Thoracic aorta (tissue), 2 donors: ENCODE results near the gene MYH2. TPM values are rescaled to one million over a fixed set of nuclear protein-coding genes. Genes with fewer than 3 reads are reported as not detected.

ENCODE experiments used
- ATAC-seq: fragments of 150-250 bp; one replicate; pipeline ENCODE4 v1.8.0; 2017; ENCODE audit warnings: low read depth; ENCODE audit not compliant: insufficient number of reproducible peaks, low FRiP score
- DNase-seq: peaks from one replicate; pipeline ENCODE4 v3.0.0-alpha.2; 2020; ENCODE audit warnings: low spot score
- H3K27ac ChIP-seq, 2 donors: fragments of 200-600 bp; sonication (generic); 1 replicate in 1 of 2; 2 replicates in 1 of 2; pipeline ENCODE4 v1.5.1; 2016; ENCODE audit warnings: mild to moderate bottlenecking in 2 of 2, moderate library complexity in 2 of 2
- H3K27me3 ChIP-seq: fragments of 200-600 bp; sonication (generic); replicated peaks from 2 replicates; pipeline ENCODE4 v1.6.0; 2016; ENCODE audit warnings: mild to moderate bottlenecking; ENCODE audit not compliant: insufficient read depth
- H3K36me3 ChIP-seq: fragments of 200-600 bp; sonication (generic); one replicate; pipeline ENCODE4 v1.5.1; 2016
- H3K4me1 ChIP-seq, 2 donors: fragments of 200-600 bp; sonication (generic); 1 replicate in 1 of 2; 2 replicates in 1 of 2; pipeline versions ENCODE4 v1.5.1 to v1.6.0; 2016; ENCODE audit warnings: low read depth in 2 of 2, mild to moderate bottlenecking in 1 of 2; ENCODE audit not compliant: control insufficient read depth in 1 of 2
- H3K4me3 ChIP-seq: fragments of 200-600 bp; sonication (generic); 2 replicates; pipeline ENCODE4 v1.5.1; 2016; ENCODE audit warnings: mild to moderate bottlenecking
- H3K9me3 ChIP-seq: fragments of 200-600 bp; sonication (generic); 2 replicates; pipeline ENCODE4 v1.5.1; 2016
- CTCF ChIP-seq: fragments of 200-600 bp; sonication (generic); IDR thresholded peaks from one replicate; pipeline ENCODE4 v1.5.1; 2019; ENCODE audit warnings: antibody characterized with exemption
- total RNA-seq, 2 donors: library from RNA; depleted of rRNA; stranded (reverse); fragments of >200 nt; gene quantifications; one replicate each; pipeline versions ENCODE4 v1.1.0 to v1.2.3, GENCODE V29; 2016

Gene MYH2
- total RNA-seq, 2 donors from 2014 or later = 0.28 to 11.9 TPM

GRCh38 chr17:10527419-10527818, 22.0 kb downstream of the MYH2 start:
- Histone ChIP-seq H3K36me3 (no peaks in the 10 kb centered on the region), H3K4me1 (no peaks in the 10 kb centered on the region), H3K27ac (no peak overlapping the region), H3K9me3 (no peaks in the 10 kb centered on the region), H3K27me3 (no peaks in the 10 kb centered on the region), H3K4me3 (no peak overlapping the region)
- ATAC-seq (no peak), DNase-seq (no peak)
- no peak for TF ChIP-seq CTCF

- H3K4me1 ChIP-seq = no peaks in the 10 kb centered on the region
- no peaks in the 10 kb centered on the region for H3K27me3 ChIP-seq
- DNase-seq (no peak), ATAC-seq (no peak)
- H3K27ac ChIP-seq = no peak overlapping the region
- no peak for TF ChIP-seq CTCF
- no peaks in the 10 kb centered on the region for H3K9me3 ChIP-seq
- no peaks in the 10 kb centered on the region for H3K36me3 ChIP-seq
- H3K4me3 ChIP-seq = no peak overlapping the region
Measured at GRCh38 chr17:10526517-10526916, 22.9 kb downstream of the MYH2 start.

- Histone ChIP-seq H3K9me3 (no peaks in the 10 kb centered on the region), H3K27me3 (no peaks in the 10 kb centered on the region), H3K4me1 (no peaks in the 10 kb centered on the region), H3K36me3 (no peaks in the 10 kb centered on the region), H3K4me3 (no peak overlapping the region), H3K27ac (no peak overlapping the region)
- TF ChIP-seq CTCF = no peak
- DNase-seq = no peak
- no peak for ATAC-seq
Measured at GRCh38 chr17:10523064-10523463, 26.4 kb downstream of the MYH2 start.

- H3K4me1 ChIP-seq = no peaks in the 10 kb centered on the region
- ATAC-seq = no peak
- H3K27ac ChIP-seq = no peak overlapping the region
- no peak overlapping the region for H3K4me3 ChIP-seq
- no peaks in the 10 kb centered on the region for H3K36me3 ChIP-seq
- no peaks in the 10 kb centered on the region for H3K27me3 ChIP-seq
- no peak for DNase-seq
- H3K9me3 ChIP-seq = no peaks in the 10 kb centered on the region
- no peak for TF ChIP-seq CTCF
Measured at GRCh38 chr17:10521949-10522348, 27.5 kb downstream of the MYH2 start.

- no peaks in the 10 kb centered on the region for H3K4me1 ChIP-seq
- no peaks in the 10 kb centered on the region for H3K36me3 ChIP-seq
- H3K9me3 ChIP-seq = no peaks in the 10 kb centered on the region
- DNase-seq = no peak
- ATAC-seq = no peak
- no peaks in the 10 kb centered on the region for H3K27me3 ChIP-seq
- TF ChIP-seq CTCF = no peak
- no peak within 1 kb of the TSS for H3K4me3 ChIP-seq
- no peak within 1 kb of the TSS for H3K27ac ChIP-seq
Measured at GRCh38 chr17:10518271-10519037, 31.0 kb downstream of the MYH2 start, which contains the start of gene MYH1. Gene MYH1, minus strand, starts transcription at chr17:10518542. Its CDS starts 1,900 bp downstream, at chr17:10516642.
